ENCODE measurements around the gene MAP6D1. TPM values are rescaled to one million over a fixed set of nuclear protein-coding genes. Genes with fewer than 3 reads are reported as not detected.

The MAP6D1 gene
- total and polyA plus RNA-seq, 2 of the 4 experiments (the other 2 are of a cell fraction), result 2.7 to 5.2 TPM

GRCh38 chr3:183802989-183803388 is 22.4 kb downstream of the MAP6D1 start:
- Histone ChIP-seq H4K91ac (ENCODE audit: insufficient read depth, low read depth, low read length) (no peak overlapping the region), H3K4ac (ENCODE audit: low read depth, low read length) (no peak overlapping the region), H4K5ac (ENCODE audit: low read depth, low read length) (no peak overlapping the region), H2AK5ac (ENCODE audit: low read depth, low read length) (no peak overlapping the region), H4K8ac (ENCODE audit: low read depth in 2 of 2, low read length in 2 of 2) (no peak overlapping the region), H3K27ac (ENCODE audit: insufficient read depth, low read length) (no peak overlapping the region), H3K36me3 (ENCODE audit: control insufficient read depth, insufficient read depth, low read length) (peaks cover 75% of the 10 kb centered on the region), H3K4me1 (ENCODE audit: control insufficient read depth, insufficient read depth, low read length) (no peaks in the 10 kb centered on the region), H2BK15ac (ENCODE audit: low read depth, low read length) (no peak overlapping the region), H3K9ac (ENCODE audit: low read depth, low read length) (no peak overlapping the region), H4K20me1 (ENCODE audit: insufficient read depth, low read length) (peaks cover 4% of the 10 kb centered on the region), H3K14ac (replicated peaks; ENCODE audit: low read depth, low read length) (no peak overlapping the region), H2BK120ac (ENCODE audit: low read depth, low read length) (no peak overlapping the region), H3K9me1 (ENCODE audit: insufficient read depth, low read length) (no peaks in the 10 kb centered on the region), H3K4me2 (ENCODE audit: low read depth, low read length) (no peak overlapping the region), H2AK9ac (replicated peaks; ENCODE audit: low read depth, low read length, poor library complexity) (no peak overlapping the region), H3K4me3 (ENCODE audit: insufficient read depth, low read depth, low read length) (no peak overlapping the region), H3K27me3 (ENCODE audit: control insufficient read depth, insufficient read depth, low read length) (no peaks in the 10 kb centered on the region), H3K23ac (ENCODE audit: low read depth, low read length) (no peak overlapping the region), H2BK5ac (ENCODE audit: low read depth, low read length, poor library complexity, severe bottlenecking) (no peak overlapping the region), H3K56ac (ENCODE audit: extremely low read depth, insufficient read depth, low read length) (no peak overlapping the region), H2AFZ (replicated peaks; ENCODE audit: low read length, poor library complexity) (no peak overlapping the region), H3K79me1 (ENCODE audit: low read depth in 1 of 2, low read length in 2 of 2) (peaks cover 0 to 6% of the 10 kb centered on the region in 2 experiments; a peak in 2 of 4 replicates), H3K9me3 (ENCODE audit: control insufficient read depth, insufficient read depth, low read length) (no peaks in the 10 kb centered on the region), H2BK20ac (ENCODE audit: low read depth, low read length) (no peak overlapping the region), H3K18ac (ENCODE audit: low read depth, low read length) (no peak overlapping the region)
- in situ Hi-C loops (cut with MboI; ENCODE audit: low sequenced_read_pairs), result no loop called here
- WGBS, 2 experiments (ENCODE audit: extremely low coverage in 2 of 2, insufficient read length in 1 of 2), result 90% methylated on average over 2 of the region's 6 CpGs; no CpG with 5 or more reads in 1 of the 2 experiments
- BruUV-seq (replicated peaks), result no TSS peak
- TF ChIP-seq MXI1 (IDR thresholded peaks at IDR 0.05; ENCODE audit: borderline replicate concordance, low read depth, low read length), result no peak
- TF ChIP-seq RAD21 (IDR thresholded peaks at IDR 0.05; ENCODE audit: low read length), result no peak
- TF ChIP-seq CEBPB (IDR thresholded peaks at IDR 0.05; ENCODE audit: low read depth, low read length), result no peak
- no peak for TF ChIP-seq RFX5 (IDR thresholded peaks at IDR 0.05; ENCODE audit: low read depth, low read length)
- no peak for TF ChIP-seq POLR2A (IDR thresholded peaks at IDR 0.05; ENCODE audit: low read depth, low read length)
- TF ChIP-seq BHLHE40 (IDR thresholded peaks at IDR 0.05; ENCODE audit: low read depth, low read length), result no peak
- TF ChIP-seq SMC3 (IDR thresholded peaks at IDR 0.05; ENCODE audit: low read depth, low read length), result no peak
- no peak for TF ChIP-seq FOS (IDR thresholded peaks at IDR 0.05; ENCODE audit: low read depth, low read length)
- TF ChIP-seq USF2 (IDR thresholded peaks at IDR 0.05; ENCODE audit: low read depth, low read length), result no peak
- no peak for TF ChIP-seq NFE2L2 (IDR thresholded peaks at IDR 0.05; ENCODE audit: low read depth, low read length)
- TF ChIP-seq MAFK (IDR thresholded peaks at IDR 0.05; ENCODE audit: low read depth, low read length), result no peak
- TF ChIP-seq CHD1 (IDR thresholded peaks at IDR 0.05; ENCODE audit: low read depth, low read length), result no peak
- TF ChIP-seq RCOR1 (IDR thresholded peaks at IDR 0.05; ENCODE audit: insufficient replicate concordance, low read length), result no peak
- no peak for TF ChIP-seq CTCF (conservative IDR thresholded peaks at IDR 0.05; ENCODE audit: low read depth, low read length)
- TF ChIP-seq ELK1 (IDR thresholded peaks at IDR 0.05; ENCODE audit: borderline replicate concordance, low read depth, low read length), result no peak
- no peak for TF ChIP-seq MAZ (IDR thresholded peaks at IDR 0.05; ENCODE audit: borderline replicate concordance, low read depth, low read length)
- intact Hi-C loops (cut with micrococcal nuclease), result no loop called here
- dilution Hi-C loops (cut with HindIII; ENCODE audit: low sequenced_read_pairs, unreplicated experiment), result no loop called here
- DNase-seq (no peak), ATAC-seq (ENCODE audit: low read depth) (no peak)
- CTCF ChIA-PET, result no interaction called here
- POLR2A ChIA-PET (ENCODE audit: unreplicated experiment), result no interaction called here

All from IMR-90 (cell line).